Activated CD4-positive, alpha-beta T cell treated with anti-CD3 and anti-CD28 coated beads, Interleukin-2, amount 50 U/mL, for 48 hours (primary cell): ENCODE data around the gene G6PC1.

Experiments
- DNase-seq, 2 experiments: peaks; one replicate each; pipeline ENCODE4 v3.0.0-alpha.2; 2020

The G6PC1 gene

GRCh38 chr17:42950044-42950783 is 49.6 kb downstream of the G6PC1 start:
- no peak for DNase-seq
